ENCODE measurements around the gene PCDH12.

Gene PCDH12

GRCh38 chr5:141942185-141942857 lies 15.7 kb downstream of the PCDH12 start:
- no peak for TF ChIP-seq CTCF (IDR thresholded peaks at IDR 0.05; ENCODE audit: poor library complexity, severe bottlenecking)
- H3K4me1 ChIP-seq (ENCODE audit: insufficient read depth, poor library complexity, severe bottlenecking), result peaks cover 5% of the 10 kb centered on the region
- no peak overlapping the region for H3K4me3 ChIP-seq (ENCODE audit: severe bottlenecking)
- no peaks in the 10 kb centered on the region for H3K27me3 ChIP-seq (ENCODE audit: insufficient read depth, poor library complexity, severe bottlenecking)
- DNase-seq (ENCODE audit: low spot score) (no peak), ATAC-seq (ENCODE audit: low read depth) (no peak)
- no peaks in the 10 kb centered on the region for H3K9me3 ChIP-seq (ENCODE audit: severe bottlenecking)
- H3K27ac ChIP-seq (ENCODE audit: poor library complexity, severe bottlenecking), result no peak overlapping the region
- H3K36me3 ChIP-seq (ENCODE audit: low read depth), result peaks cover 13% of the 10 kb centered on the region

- no peak overlapping the region for H3K4me3 ChIP-seq (ENCODE audit: severe bottlenecking)
- H3K27ac ChIP-seq (ENCODE audit: poor library complexity, severe bottlenecking), result no peak overlapping the region
- no peaks in the 10 kb centered on the region for H3K9me3 ChIP-seq (ENCODE audit: severe bottlenecking)
- H3K27me3 ChIP-seq (ENCODE audit: insufficient read depth, poor library complexity, severe bottlenecking), result no peaks in the 10 kb centered on the region
- H3K4me1 ChIP-seq (ENCODE audit: insufficient read depth, poor library complexity, severe bottlenecking), result peaks cover 5% of the 10 kb centered on the region
- TF ChIP-seq CTCF (IDR thresholded peaks at IDR 0.05; ENCODE audit: poor library complexity, severe bottlenecking), result no peak
- ATAC-seq (ENCODE audit: low read depth) (no peak), DNase-seq (ENCODE audit: low spot score) (no peak)
- peaks cover 19% of the 10 kb centered on the region for H3K36me3 ChIP-seq (ENCODE audit: low read depth)
Measured at GRCh38 chr5:141941779-141942178, 16.2 kb downstream of the PCDH12 start.

GRCh38 chr5:141941307-141941706 lies 16.7 kb downstream of the PCDH12 start:
- H3K27ac ChIP-seq (ENCODE audit: poor library complexity, severe bottlenecking), result no peak overlapping the region
- no peaks in the 10 kb centered on the region for H3K27me3 ChIP-seq (ENCODE audit: insufficient read depth, poor library complexity, severe bottlenecking)
- peaks cover 24% of the 10 kb centered on the region for H3K36me3 ChIP-seq (ENCODE audit: low read depth)
- no peaks in the 10 kb centered on the region for H3K9me3 ChIP-seq (ENCODE audit: severe bottlenecking)
- no peak for TF ChIP-seq CTCF (IDR thresholded peaks at IDR 0.05; ENCODE audit: poor library complexity, severe bottlenecking)
- no peak overlapping the region for H3K4me3 ChIP-seq (ENCODE audit: severe bottlenecking)
- DNase-seq (ENCODE audit: low spot score) (no peak), ATAC-seq (ENCODE audit: low read depth) (peak; percentile 54)
- peaks cover 5% of the 10 kb centered on the region for H3K4me1 ChIP-seq (ENCODE audit: insufficient read depth, poor library complexity, severe bottlenecking)

GRCh38 chr5:141940695-141941271 lies 17.2 kb downstream of the PCDH12 start:
- Histone ChIP-seq H3K4me1 (ENCODE audit: insufficient read depth, poor library complexity, severe bottlenecking) (peaks cover 6% of the 10 kb centered on the region), H3K36me3 (ENCODE audit: low read depth) (peaks cover 29% of the 10 kb centered on the region), H3K27ac (ENCODE audit: poor library complexity, severe bottlenecking) (no peak overlapping the region), H3K4me3 (ENCODE audit: severe bottlenecking) (no peak overlapping the region), H3K27me3 (ENCODE audit: insufficient read depth, poor library complexity, severe bottlenecking) (no peaks in the 10 kb centered on the region), H3K9me3 (ENCODE audit: severe bottlenecking) (no peaks in the 10 kb centered on the region)
- no peak for TF ChIP-seq CTCF (IDR thresholded peaks at IDR 0.05; ENCODE audit: poor library complexity, severe bottlenecking)
- ATAC-seq (ENCODE audit: low read depth) (0 out of 3 replicates have a peak, but pooled peaks have one; percentile 7), DNase-seq (ENCODE audit: low spot score) (no peak)

- H3K27ac ChIP-seq (ENCODE audit: poor library complexity, severe bottlenecking), result peak overlapping the region; percentile 1
- ATAC-seq (ENCODE audit: low read depth), result peak; percentile 84
- DNase-seq (ENCODE audit: low spot score), result no peak
- no peaks in the 10 kb centered on the region for H3K27me3 ChIP-seq (ENCODE audit: insufficient read depth, poor library complexity, severe bottlenecking)
- H3K4me1 ChIP-seq (ENCODE audit: insufficient read depth, poor library complexity, severe bottlenecking), result peaks cover 12% of the 10 kb centered on the region
- no peak for TF ChIP-seq CTCF (IDR thresholded peaks at IDR 0.05; ENCODE audit: poor library complexity, severe bottlenecking)
- H3K4me3 ChIP-seq (ENCODE audit: severe bottlenecking), result no peak overlapping the region
- no peaks in the 10 kb centered on the region for H3K9me3 ChIP-seq (ENCODE audit: severe bottlenecking)
- H3K36me3 ChIP-seq (ENCODE audit: low read depth), result peaks cover 78% of the 10 kb centered on the region
Measured at GRCh38 chr5:141935538-141935937, 22.5 kb downstream of the PCDH12 start.
